OCI-M1 (cell line): ENCODE measurements around the gene CHI3L2.

Source experiments
- DNase-seq: peaks from one replicate; lab custom pipeline; 2025; lab: John Stamatoyannopoulos, UW

The CHI3L2 gene, protein sequence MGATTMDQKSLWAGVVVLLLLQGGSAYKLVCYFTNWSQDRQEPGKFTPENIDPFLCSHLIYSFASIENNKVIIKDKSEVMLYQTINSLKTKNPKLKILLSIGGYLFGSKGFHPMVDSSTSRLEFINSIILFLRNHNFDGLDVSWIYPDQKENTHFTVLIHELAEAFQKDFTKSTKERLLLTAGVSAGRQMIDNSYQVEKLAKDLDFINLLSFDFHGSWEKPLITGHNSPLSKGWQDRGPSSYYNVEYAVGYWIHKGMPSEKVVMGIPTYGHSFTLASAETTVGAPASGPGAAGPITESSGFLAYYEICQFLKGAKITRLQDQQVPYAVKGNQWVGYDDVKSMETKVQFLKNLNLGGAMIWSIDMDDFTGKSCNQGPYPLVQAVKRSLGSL

DNA sequence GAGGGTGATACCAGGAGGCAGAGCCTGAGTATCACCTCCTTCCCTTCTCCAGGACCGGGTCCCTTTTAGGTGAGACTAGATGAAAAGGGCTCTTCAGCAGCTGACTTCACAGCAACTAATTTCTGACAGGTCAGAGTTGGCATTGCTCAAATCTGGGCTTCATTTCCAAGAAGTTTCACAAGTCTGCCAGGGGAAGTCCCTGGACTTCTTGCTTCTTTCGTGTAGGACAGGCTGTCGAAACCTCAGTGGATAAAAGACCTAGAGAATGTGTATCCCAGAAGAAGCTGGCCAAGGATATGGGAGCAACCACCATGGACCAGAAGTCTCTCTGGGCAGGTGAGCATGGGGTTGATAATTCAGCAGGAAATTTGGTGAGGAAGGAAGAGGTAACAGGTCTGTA, at the start of gene CHI3L2:
Gene CHI3L2, plus strand, starts transcription at position 280 of the 400 bp plus-strand sequence. Its CDS starts 17 bp downstream, at position 297.
- DNase-seq, result no peak

DNA sequence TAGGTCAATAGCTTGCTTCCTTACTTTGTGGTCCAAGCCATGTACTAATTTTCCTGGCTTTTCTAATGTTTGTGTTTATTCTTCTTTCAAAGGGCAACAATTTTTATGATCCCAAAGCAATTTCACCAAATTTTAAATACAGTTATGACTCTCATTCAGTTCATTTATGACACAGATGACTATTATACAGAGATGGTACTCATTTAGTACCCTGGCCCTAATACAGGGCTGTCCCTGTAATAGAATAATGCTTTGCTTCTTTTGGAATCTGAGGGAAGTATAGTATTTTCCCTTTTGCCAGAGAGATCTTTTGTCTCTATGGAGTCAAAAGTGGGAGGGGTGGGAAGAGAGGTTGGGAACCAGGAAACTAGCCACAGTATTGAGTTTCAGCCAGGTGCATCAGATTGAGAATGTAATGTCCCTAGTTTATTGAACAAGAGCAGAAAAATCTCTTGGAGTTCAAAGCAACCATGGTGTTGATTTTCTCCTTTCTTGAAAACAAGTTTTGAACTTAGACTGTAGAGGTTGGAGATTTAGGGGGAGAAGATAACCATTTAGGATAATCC, 47.5 kb upstream of the CHI3L2 start:
- no peak for DNase-seq

DNA sequence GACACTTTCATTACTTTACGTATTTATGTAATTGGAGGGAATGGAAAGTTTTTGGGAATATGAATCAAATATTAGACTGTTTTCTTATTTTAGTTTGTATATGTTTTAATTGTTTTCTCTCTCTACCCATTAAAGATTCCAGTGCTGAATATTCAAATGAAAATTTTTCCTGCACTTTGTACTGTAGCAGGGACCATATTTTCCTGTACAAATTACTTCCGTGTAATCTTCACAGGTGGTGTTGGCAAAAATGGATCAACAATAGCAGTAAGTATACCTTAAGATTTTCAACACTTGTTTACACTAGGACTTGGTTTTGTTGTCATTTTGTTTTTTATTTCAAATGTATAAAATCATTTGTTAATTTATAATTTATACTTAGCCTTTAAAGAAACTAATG, 45.5 kb upstream of the CHI3L2 start:
- DNase-seq, result no peak

GRCh38 chr1:111183308-111184069, 44.0 kb upstream of the CHI3L2 start:
- DNase-seq, result no peak

- DNase-seq, result no peak
Observed at GRCh38 chr1:111184663-111185062, 42.9 kb upstream of the CHI3L2 start.

- no peak for DNase-seq
Observed at GRCh38 chr1:111190931-111191451, 36.5 kb upstream of the CHI3L2 start.

GRCh38 chr1:111191496-111191895, 36.0 kb upstream of the CHI3L2 start:
- no peak for DNase-seq

DNA sequence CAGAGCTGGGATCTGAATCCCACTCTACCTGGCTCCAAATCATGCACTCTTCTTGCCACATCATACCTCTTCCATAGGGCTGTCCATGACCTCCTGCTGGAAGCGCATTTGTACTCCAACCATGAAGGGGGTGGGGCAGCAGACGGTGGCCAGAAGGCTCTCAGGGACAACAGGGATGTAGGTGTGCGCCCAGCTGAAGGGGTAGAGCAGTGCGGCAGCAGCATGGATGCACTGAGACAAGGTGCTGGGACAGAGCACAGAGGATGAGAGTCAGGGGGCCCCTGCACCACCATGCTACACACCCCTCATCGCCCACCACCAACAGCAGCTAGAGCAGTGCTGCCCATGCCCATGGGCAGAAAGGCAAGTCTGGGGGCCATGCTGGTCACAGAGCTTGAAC, 35.4 kb upstream of the CHI3L2 start:
- no peak for DNase-seq

- no peak for DNase-seq
Observed at GRCh38 chr1:111192658-111193519, 34.6 kb upstream of the CHI3L2 start.

DNA sequence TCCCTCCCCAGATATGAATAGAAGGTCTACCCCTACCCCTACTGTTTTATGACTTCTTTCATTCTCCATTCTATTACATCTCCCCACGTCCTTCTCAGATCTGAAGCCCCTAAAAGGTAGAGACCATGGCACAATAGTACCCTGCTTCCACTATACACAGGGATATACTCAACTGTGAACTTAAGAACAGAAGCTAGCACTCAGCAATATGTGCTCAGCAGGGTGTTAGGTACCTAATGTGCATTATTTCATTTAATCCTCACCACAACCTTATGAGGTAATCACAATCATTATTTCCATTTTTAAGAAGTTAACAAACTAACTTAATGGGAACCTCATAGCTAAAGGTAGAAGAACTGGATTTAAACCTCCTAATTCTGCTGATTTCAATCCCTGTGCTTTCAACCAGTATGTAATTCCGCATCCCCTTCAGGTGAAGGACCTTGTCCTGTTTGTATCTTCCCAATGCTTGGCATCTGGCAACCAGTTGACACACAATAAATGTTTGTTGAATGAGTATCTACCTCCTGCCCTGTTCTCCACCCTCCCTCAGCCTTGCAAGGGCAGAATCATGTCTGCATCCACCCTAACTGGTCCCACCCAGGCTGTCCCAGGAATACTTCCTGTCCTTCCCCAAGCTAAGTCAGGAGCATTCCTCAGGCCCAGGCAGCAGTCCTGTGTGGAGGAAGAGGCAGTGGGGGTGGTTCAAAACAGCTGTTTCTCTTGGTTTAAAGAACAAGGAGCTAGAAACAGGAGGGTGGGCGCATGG, 33.6 kb upstream of the CHI3L2 start:
- DNase-seq, result no peak

- DNase-seq, result no peak
Observed at GRCh38 chr1:111195002-111195684, 32.4 kb upstream of the CHI3L2 start.

GRCh38 chr1:111196213-111196612, 31.3 kb upstream of the CHI3L2 start:
- DNase-seq, result no peak

DNA sequence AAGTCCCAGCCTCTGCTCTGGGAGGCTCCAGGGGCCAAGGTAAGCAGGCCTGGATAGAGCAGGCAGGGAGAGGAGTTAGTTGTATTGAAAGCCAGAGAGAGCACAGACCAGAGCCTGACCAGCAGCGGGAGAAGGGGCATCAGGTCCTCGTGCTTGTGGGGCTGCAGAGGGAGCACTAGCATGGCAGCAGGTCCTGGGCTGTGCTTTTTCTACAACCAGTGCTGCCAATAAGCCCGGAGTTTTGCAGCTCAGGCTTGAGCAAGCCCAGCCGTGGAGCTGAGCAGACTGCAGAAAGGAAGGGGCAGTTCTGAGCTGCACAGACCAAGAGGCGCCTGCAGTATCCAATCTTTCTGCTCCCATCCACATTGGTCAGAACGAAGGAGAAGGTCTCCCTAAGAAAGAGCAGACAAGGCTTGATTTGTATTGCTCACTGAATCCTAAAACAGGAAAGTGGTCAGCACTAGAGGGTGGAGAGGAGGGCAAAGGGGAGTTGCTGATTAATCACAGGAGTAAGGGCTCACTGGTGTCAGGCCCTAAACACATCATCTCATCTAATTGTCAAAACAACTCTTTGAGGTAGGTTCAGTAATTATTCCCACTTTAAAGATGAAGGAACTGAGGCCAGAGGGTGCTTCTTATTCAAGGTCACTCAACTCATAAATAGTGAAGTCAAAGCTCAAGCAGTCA, 29.8 kb upstream of the CHI3L2 start:
- DNase-seq, result peak; percentile 59

GRCh38 chr1:111198836-111199235, 28.7 kb upstream of the CHI3L2 start:
- DNase-seq, result no peak

GRCh38 chr1:111199329-111199728, 28.2 kb upstream of the CHI3L2 start:
- DNase-seq, result no peak

DNA sequence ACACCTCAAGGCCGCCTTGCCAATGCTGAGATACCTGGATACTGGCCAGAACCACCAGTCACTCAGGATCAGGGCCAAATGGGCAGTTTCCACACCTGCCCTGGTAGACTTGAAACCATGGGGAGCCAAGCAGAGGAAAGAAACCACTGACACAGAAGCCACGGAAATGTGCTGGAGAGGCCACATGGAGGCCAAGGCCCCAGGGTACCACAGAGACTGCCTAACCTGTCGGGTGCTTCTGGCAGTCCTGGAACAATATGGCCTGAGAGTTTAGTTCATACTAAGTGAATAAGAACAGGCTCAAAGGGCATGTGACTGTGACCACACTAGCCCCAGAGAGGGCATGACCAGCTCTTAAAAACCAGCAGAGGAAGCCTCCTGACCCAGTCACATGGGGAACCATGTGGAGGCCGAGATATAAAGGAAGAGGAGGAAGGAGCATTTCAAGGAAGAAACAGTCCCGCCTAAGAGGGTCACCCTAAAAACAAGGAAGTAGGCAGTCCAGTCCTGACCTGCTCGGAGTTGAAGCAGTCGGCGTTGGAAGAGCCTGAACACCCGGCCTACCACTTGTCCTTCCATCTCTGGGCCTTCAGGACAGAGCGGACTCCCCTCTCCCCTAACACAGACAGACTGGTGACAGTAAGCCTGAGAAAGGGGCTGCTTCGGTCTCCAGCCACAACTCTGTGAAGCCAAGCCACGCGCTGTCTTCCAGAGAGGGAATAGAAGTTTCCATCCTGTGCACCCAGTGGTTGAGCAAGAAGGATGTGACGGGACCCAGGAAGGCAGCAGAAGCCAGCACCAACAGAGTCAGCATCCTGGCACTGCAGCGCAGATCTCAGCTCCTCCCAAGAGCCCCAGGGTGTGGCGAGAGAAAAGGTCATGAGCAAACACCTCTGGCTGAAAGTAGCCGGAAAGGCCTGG, 27.4 kb upstream of the CHI3L2 start, which contains the start of gene DENND2D:
Gene DENND2D, minus strand, starts transcription at position 766 of the 921 bp plus-strand sequence. Its CDS starts 187 bp downstream, at position 579.
- peak; percentile 32 for DNase-seq

GRCh38 chr1:111200802-111201161, 26.7 kb upstream of the CHI3L2 start:
- DNase-seq, result no peak

DNA sequence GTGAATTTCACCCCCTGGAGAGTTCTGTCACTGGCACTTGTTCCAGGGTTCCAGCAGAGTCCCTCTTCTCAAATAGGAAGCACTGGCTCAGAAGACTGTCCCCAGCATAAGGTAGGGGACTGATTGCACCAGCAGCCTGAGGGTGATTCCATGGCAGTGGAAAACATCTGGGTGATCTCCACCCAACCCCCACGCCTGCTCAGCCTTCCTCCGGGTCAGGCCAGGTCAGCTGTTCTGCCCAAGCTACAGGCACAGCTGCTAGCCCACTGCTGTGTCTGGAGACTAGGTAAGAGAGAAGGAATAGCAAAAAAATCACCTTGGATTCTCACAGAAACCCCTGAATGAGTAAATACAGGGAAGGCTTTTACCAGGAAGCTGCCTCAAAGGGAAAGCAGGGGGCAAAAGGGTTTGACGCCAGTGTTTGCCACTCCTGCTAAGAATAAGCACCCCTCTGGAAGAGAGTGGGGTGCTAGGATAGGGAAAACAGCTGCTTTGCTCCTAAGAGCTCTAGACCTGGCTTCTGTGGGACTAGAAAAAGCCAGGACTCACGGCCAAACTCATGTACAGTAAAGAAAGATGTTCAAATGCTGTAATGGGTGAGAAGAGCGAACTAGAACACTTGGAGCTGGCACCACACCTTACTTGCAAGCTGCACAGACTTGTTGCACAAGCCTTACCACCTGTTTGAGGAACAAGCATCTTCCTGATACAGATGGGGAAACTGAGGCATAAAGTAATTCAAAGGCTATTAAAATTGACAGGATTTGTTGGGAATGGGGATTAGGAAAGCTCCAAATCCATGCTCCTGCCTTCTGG, 26.0 kb upstream of the CHI3L2 start:
- peak; percentile 10 for DNase-seq
